Dendritic cell treated with granulocyte-macrophage colony-stimulating factor and Interleukin-4, amounts not matched to agents 40 ng/mL and 50 ng/mL, for 4 days (primary cell): Measurements from ENCODE around the gene MIA2.
"Not testable (repeated sequence)": the region's sequence is repeated elsewhere in the genome, so short reads cannot be mapped to it uniquely, and the experiment has no call there.

Experiments
- H3K27ac Mint-ChIP-seq: one replicate; pipeline ENCODE4 v1.8.0; 2022; ENCODE audit warnings: mild to moderate bottlenecking, mixed read lengths
- H3K27me3 Mint-ChIP-seq: one replicate; pipeline ENCODE4 v1.8.0; 2022; ENCODE audit warnings: mild to moderate bottlenecking, mixed read lengths
- H3K36me3 Mint-ChIP-seq: one replicate; pipeline ENCODE4 v1.8.0; 2022; ENCODE audit warnings: low read depth, mixed read lengths
- H3K4me1 Mint-ChIP-seq: one replicate; pipeline ENCODE4 v1.8.0; 2022; ENCODE audit warnings: low read depth, mixed read lengths
- H3K4me3 Mint-ChIP-seq: one replicate; pipeline ENCODE4 v1.8.0; 2022; ENCODE audit warnings: mild to moderate bottlenecking, moderate library complexity, mixed read lengths
- H3K9me3 Mint-ChIP-seq: one replicate; pipeline ENCODE4 v1.8.0; 2022; ENCODE audit warnings: mixed read lengths
- intact Hi-C: fragments of 100-400 bp; cut with micrococcal nuclease; formaldehyde crosslinking; loops from one replicate; pipeline ENCODE4 v1.15.0; 2022

MIA2 gene

DNA sequence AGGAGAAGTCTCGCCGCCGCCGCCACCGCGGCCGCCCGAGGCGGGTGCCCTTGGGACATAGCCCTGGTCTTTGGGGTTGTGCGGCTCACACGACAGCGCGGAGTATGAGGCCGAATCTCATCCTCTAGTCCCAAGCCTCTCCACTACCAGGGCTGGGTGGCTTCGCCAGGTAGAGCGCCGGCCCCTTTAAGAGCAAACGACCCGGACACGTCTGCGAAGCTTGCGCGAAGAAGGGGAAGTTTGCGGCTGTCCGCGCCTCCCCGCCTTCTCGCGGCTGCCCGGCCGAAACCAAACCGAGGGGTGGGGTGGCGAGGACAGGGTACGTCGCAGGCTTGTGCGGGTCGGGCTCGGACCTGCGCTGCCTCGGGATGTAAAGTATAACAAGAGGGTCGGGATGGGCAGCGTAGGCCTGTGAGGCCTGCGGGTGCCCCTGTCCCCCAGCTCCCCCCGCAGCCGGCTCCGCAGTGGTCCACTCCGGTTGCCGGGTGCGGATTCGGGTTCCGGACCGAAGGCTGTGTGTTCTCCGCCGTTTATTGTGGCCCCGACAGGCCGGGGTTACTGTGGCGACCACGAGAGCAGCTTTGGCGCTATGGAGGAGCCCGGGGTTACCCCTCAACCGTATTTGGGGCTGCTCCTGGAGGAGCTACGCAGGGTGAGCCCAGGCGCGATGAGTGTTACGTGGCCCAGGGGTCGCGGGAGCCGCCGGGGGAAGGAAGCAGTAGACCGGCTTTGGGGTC lies 33.3 kb downstream of the MIA2 start:
- Mint-ChIP-seq H3K4me3 (peak overlapping the region; percentile 99), H3K27me3 (no peaks in the 10 kb centered on the region), H3K36me3 (peaks cover 24% of the 10 kb centered on the region), H3K27ac (peak overlapping the region; percentile 99), H3K9me3 (no peaks in the 10 kb centered on the region), H3K4me1 (peaks cover 49% of the 10 kb centered on the region)
- intact Hi-C loops = loop anchor here (1.0 to 5.0 kb wide), 3 partner anchors 92 to 165 kb away; partner anchors contain the start of genes FBXO33, GEMIN2 and PNN

DNA sequence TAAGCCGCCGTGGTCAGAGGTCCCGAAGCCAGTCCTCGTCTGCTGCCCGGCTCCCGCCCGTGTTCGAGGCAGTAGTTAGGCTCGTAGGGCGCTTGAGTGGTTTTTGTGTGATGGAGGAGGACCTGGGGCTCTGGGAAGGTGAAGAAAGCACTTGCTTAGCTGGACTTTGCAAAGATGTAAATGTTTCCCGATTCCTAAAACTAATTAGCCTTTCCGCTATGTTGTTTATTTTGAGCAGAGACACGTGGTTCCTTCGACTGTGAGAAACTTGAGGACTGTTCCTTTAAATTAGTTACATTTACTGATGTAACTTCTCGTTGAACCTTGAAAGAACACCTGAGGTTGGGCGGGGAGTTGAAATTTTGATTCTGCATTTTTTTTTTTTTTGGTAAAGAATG lies 33.9 kb downstream of the MIA2 start:
- peaks cover 24% of the 10 kb centered on the region for H3K36me3 Mint-ChIP-seq
- peak overlapping the region; percentile 99 for H3K27ac Mint-ChIP-seq
- H3K4me1 Mint-ChIP-seq = peaks cover 54% of the 10 kb centered on the region
- no peaks in the 10 kb centered on the region for H3K9me3 Mint-ChIP-seq
- intact Hi-C loops = loop anchor here (1.0 to 5.0 kb wide), 3 partner anchors 93 to 165 kb away; partner anchors contain the start of genes FBXO33, GEMIN2 and PNN
- peak overlapping the region; percentile 99 for H3K4me3 Mint-ChIP-seq
- no peaks in the 10 kb centered on the region for H3K27me3 Mint-ChIP-seq

DNA sequence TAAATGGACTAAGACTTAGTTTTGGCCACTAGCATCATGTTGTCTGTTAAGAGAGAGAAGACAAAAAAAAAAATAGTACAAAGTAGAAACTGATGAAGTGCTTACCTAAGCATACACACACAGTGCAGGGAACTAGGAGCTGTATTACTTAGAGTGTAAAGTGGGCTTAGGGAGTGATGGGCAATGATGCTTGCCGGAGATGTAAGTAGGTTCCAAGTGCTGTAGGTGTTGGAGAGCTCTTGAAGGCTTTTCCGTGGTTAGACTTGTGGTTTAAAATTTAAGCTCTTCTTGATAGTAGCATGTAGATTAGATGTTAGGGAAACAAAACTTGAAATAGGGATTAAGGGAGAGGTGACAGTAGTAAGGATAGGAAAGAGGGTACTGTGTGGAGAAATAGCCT lies 34.7 kb downstream of the MIA2 start:
- intact Hi-C loops = loop anchor here (5.0 kb wide), 1 partner anchor 156 kb away; the partner anchor contains the start of gene GEMIN2
- peak overlapping the region; percentile 99 for H3K27ac Mint-ChIP-seq
- peaks cover 59% of the 10 kb centered on the region for H3K4me1 Mint-ChIP-seq
- H3K4me3 Mint-ChIP-seq = peak overlapping the region; percentile 99
- H3K36me3 Mint-ChIP-seq = peaks cover 24% of the 10 kb centered on the region
- H3K27me3 Mint-ChIP-seq = no peaks in the 10 kb centered on the region
- H3K9me3 Mint-ChIP-seq = no peaks in the 10 kb centered on the region

DNA sequence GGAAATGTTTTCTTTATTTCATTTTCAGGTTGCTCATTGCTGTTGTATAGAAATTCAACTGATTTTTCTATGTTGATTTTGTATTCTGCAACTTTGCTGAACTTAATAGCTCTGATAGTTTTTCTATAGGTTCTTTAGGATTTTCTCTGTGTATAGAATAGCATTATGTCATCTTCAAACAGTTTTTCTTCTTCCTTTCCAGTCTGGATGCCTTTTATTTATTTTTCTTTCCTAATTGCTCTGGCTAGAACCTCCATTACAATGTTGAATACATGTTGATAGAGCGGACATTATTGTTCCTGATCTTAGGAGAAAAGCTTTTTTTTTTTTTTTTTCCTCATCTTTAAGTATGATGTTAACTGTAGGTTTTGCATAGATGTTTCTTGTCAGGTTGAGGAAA lies 39.2 kb downstream of the MIA2 start:
- Mint-ChIP-seq H3K27me3 (no peaks in the 10 kb centered on the region), H3K4me3 (no peak overlapping the region), H3K27ac (peak overlapping the region; percentile 39), H3K9me3 (no peaks in the 10 kb centered on the region), H3K36me3 (peaks cover 20% of the 10 kb centered on the region), H3K4me1 (peaks cover 79% of the 10 kb centered on the region)
- intact Hi-C loops = no loop called here

DNA sequence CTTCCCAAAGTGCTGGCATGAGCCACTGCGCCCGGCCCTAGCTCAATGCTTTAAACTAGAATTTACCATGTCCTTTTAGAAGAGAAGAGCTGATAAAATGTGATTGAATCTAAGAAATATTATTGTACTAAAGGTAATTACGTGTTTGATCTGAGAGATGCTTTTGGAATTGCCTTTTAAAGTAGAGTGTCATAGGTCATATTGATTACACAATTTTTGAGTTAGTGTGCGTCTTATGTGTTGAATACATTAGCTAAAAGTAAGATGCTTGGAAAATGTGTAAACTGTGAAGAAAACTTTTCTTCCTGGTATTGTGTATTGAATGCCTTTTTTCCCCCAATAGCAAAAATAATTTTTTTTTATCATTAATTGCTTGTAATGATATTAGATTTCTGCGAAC lies 41.7 kb downstream of the MIA2 start:
- Mint-ChIP-seq H3K27ac (no peak overlapping the region), H3K4me1 (peaks cover 63% of the 10 kb centered on the region), H3K27me3 (no peaks in the 10 kb centered on the region), H3K36me3 (peaks cover 39% of the 10 kb centered on the region), H3K4me3 (no peak overlapping the region), H3K9me3 (no peaks in the 10 kb centered on the region)
- intact Hi-C loops = no loop called here

DNA sequence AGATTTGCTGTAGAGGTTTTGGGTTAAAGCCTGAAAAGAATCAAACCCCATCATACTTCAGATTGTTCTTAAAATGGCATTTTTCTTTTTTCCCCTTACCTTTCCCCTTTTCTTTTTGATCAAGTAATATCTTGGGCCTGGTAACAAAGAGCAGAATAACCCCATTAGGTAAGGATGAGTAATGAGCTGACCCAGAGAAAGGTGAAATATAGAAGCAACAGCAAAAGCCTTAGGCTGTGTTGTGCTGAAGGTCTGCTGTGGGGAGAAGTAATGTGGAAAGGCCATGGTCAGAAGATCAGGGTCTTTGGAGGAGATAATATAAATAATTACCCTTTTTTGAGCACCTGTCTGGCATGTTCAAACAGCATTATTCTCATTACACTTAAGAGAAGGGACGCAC lies 42.3 kb downstream of the MIA2 start:
- H3K9me3 Mint-ChIP-seq = no peaks in the 10 kb centered on the region
- H3K4me1 Mint-ChIP-seq = peaks cover 57% of the 10 kb centered on the region
- intact Hi-C loops = no loop called here
- peaks cover 42% of the 10 kb centered on the region for H3K36me3 Mint-ChIP-seq
- H3K27me3 Mint-ChIP-seq = no peaks in the 10 kb centered on the region
- H3K27ac Mint-ChIP-seq = no peak overlapping the region
- H3K4me3 Mint-ChIP-seq = no peak overlapping the region

DNA sequence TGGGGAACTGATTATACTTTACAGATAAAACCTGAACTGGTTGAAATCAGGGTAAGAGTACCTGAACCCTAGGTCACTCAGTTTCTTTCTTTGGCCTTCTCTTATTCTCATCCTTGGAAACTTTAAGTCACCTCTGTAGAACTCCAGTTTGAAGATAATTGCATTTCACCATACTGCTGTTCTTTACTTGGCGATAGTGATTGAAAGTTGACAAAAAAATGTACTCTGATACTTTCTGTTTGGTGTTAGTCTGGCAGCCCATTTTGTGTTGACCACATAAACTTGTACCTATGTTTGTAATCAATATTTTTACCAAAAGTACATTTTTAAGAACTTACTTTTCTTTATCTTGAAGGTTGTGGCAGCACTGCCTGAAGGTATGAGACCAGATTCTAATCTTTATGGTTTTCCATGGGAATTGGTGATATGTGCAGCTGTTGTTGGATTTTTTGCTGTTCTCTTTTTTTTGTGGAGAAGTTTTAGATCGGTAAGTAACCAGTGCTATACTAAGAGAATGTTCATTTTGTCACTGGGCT lies 42.9 kb downstream of the MIA2 start:
- Mint-ChIP-seq H3K27ac (no peak overlapping the region), H3K27me3 (no peaks in the 10 kb centered on the region), H3K9me3 (no peaks in the 10 kb centered on the region), H3K36me3 (peaks cover 48% of the 10 kb centered on the region), H3K4me3 (no peak overlapping the region), H3K4me1 (peaks cover 51% of the 10 kb centered on the region)
- intact Hi-C loops = no loop called here

DNA sequence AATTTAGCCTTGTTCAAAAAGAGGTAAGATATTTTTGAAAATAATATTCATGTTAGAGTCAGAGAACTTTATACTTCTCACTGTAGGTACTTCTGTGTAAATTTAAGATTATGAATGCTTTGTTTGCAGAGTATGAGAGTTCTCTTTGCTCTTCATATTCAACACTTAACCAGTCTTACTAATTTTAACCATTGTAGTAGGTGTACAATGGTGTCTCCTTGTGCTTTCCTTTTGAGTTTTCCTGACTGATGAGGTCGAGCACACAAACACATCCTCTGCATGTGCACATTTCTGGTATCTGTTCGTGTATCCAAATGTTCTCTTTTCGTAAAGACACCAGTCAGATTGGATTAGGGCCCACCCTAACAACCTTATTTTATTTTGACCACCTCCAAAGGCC lies 45.8 kb downstream of the MIA2 start:
- intact Hi-C loops = no loop called here
- H3K4me3 Mint-ChIP-seq = no peak overlapping the region
- no peaks in the 10 kb centered on the region for H3K27me3 Mint-ChIP-seq
- no peaks in the 10 kb centered on the region for H3K9me3 Mint-ChIP-seq
- H3K4me1 Mint-ChIP-seq = peaks cover 31% of the 10 kb centered on the region
- H3K36me3 Mint-ChIP-seq = peaks cover 75% of the 10 kb centered on the region
- H3K27ac Mint-ChIP-seq = no peak overlapping the region

DNA sequence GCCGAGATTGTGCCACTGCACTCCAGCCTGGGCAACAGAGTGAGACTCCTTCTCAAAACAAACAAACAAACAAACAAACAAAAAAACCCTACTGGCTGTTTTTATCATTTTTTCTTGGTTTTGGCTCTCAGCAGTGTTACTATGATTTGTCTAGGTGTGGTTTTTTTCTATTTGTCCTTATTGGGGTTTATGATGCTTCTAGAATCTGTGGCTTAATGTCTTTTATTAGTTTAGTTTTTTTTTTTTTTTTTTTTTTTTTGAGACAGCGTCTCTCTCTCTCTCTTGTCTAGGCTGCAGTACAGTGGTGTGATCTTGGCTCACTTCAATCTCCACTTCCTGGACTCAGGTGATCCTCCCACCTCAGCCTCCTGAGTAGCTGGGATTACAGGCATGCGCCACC lies 47.0 kb downstream of the MIA2 start:
- H3K36me3 Mint-ChIP-seq = peaks cover 86% of the 10 kb centered on the region

DNA sequence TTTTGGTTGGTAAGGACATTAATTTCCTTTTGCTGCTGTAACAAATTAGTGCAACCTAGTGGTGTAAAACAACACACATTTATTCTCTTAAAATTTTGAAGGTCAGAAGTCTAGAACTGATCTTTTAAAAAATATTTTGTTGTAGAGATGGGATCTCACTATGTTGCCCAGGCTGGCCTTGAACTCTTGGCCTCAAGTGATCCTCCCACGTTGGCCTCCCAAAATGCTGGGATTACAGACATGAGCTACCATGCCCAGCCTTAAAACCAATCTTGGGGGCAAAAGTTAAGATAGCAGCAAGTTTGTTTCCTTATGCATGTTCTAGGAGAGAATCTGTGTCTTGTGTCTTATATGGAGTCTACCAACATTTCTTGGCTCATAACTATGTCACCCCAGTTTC lies 55.8 kb downstream of the MIA2 start:
- no peaks in the 10 kb centered on the region for H3K9me3 Mint-ChIP-seq
- no peaks in the 10 kb centered on the region for H3K4me1 Mint-ChIP-seq
- H3K4me3 Mint-ChIP-seq = no peak overlapping the region
- no peaks in the 10 kb centered on the region for H3K27me3 Mint-ChIP-seq
- H3K27ac Mint-ChIP-seq = no peak overlapping the region
- intact Hi-C loops = no loop called here
- peaks cover 83% of the 10 kb centered on the region for H3K36me3 Mint-ChIP-seq

More for the DNA sequence above, 47.0 kb downstream of the MIA2 start:
- H3K27me3 Mint-ChIP-seq, H3K9me3 Mint-ChIP-seq, intact Hi-C loops, H3K4me3 Mint-ChIP-seq, H3K27ac Mint-ChIP-seq: not testable (repeated sequence)
- peaks cover 24% of the 10 kb centered on the region for H3K4me1 Mint-ChIP-seq

DNA sequence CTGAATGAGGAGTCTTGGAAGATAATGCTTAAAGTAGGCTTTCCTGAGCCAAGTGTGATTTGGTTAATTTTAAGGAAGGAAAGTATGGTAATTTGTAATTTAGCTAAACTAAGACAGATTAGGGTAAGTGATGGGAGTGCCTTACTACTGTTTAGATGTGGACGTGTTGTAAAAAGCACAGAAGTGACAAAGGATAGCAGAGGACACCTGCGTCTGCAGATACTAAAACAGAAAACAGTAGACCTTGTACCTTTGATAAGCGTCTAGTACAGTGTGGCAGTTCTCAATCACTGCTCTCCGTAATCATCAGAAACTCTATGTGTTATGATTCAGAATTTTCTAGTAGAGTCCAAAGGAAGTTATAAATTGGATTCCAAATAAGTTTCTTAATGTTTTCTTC lies 58.0 kb downstream of the MIA2 start:
- no peak overlapping the region for H3K27ac Mint-ChIP-seq
- H3K36me3 Mint-ChIP-seq = peaks cover 84% of the 10 kb centered on the region
- H3K4me3 Mint-ChIP-seq = no peak overlapping the region
- H3K4me1 Mint-ChIP-seq = no peaks in the 10 kb centered on the region
- no peaks in the 10 kb centered on the region for H3K9me3 Mint-ChIP-seq
- intact Hi-C loops = no loop called here
- no peaks in the 10 kb centered on the region for H3K27me3 Mint-ChIP-seq

DNA sequence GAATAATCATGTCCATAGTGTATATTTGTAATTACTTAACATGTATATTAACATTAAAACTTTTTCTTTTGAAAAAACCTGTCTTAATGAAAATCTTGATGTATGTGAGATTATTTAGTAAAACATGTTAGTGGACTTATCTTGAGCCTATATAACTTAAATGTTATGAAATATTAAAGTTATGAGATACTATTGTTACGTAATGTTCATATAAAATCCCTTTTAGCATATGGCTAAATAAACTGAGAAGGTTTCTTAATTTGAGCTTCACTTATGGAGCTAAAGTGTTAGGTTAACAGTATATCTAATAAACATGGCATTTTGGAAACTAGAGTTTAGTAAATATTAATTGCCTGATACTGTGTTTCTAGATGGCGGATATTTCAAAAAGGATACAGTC lies 59.9 kb downstream of the MIA2 start:
- Mint-ChIP-seq H3K4me1 (no peaks in the 10 kb centered on the region), H3K9me3 (no peaks in the 10 kb centered on the region), H3K27me3 (no peaks in the 10 kb centered on the region), H3K36me3 (peaks cover 84% of the 10 kb centered on the region), H3K4me3 (no peak overlapping the region), H3K27ac (no peak overlapping the region)
- intact Hi-C loops = no loop called here

DNA sequence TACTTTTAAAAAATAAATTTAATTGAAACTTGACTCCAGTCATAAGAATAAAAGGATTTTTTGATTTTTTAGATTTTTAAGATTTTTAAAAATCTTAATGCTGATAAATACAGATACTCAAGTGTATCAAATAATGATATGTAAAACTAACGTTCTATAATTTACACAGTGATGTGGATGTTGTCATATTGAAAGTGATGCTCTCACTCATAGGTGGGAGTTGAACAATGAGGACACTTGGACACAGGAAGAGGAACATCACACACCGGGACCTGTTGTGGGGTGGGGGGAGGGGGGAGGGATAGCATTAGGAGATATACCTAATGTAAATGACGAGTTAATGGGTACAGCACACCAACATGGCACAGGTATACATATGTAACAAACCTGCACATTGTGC lies 66.7 kb downstream of the MIA2 start:
- intact Hi-C loops, H3K9me3 Mint-ChIP-seq, H3K27me3 Mint-ChIP-seq, H3K27ac Mint-ChIP-seq, H3K4me3 Mint-ChIP-seq, H3K4me1 Mint-ChIP-seq: not testable (repeated sequence)
- peaks cover 88% of the 10 kb centered on the region for H3K36me3 Mint-ChIP-seq

DNA sequence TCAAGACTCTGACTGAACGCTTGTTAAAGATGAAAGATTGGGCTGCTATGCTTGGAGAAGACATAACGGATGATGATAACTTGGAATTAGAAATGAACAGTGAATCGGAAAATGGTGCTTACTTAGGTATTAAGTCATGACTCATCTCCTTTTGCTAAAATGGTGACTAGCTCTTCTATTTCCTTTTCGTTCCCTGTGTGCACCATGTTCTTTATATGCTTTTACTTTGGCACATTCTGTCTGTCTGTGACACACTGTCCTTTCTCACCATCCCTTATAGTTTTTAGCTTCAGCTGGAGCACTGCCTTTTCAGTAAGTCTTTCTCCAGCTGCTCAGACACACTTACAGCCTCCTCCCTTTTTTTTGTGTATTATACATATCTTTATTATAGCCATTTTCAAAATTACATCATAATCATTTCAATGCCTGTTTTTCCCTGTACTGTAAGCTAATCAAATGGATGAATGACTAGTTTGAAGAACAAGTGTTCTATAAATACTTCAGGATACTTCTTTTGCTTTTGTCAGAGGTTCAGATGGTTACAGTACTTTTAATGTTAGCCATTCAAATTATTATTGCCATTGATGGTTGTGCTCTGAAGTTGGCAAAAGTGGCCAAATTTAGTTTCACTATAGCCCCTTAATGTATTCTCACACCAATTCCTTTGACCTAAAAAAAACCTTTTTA lies 68.6 kb downstream of the MIA2 start:
- H3K4me3 Mint-ChIP-seq = no peak overlapping the region
- H3K27me3 Mint-ChIP-seq = no peaks in the 10 kb centered on the region
- intact Hi-C loops = no loop called here
- peaks cover 83% of the 10 kb centered on the region for H3K36me3 Mint-ChIP-seq
- H3K9me3 Mint-ChIP-seq = no peaks in the 10 kb centered on the region
- H3K27ac Mint-ChIP-seq = no peak overlapping the region
- no peaks in the 10 kb centered on the region for H3K4me1 Mint-ChIP-seq
